GM18909 (cell line): Measurements from ENCODE around the gene TACR2.
"Not testable (repeated sequence)": the region's sequence is repeated elsewhere in the genome, so short reads cannot be mapped to it uniquely, and the experiment has no call there.

Experiments
- ATAC-seq: cut with Tn5 transposase; IDR thresholded peaks from one replicate; pipeline ENCODE4 v1.9.1; 2021; ENCODE audit warnings: mild to moderate bottlenecking; ENCODE audit not compliant: unreplicated experiment, poor library complexity

TACR2 gene

GRCh38 chr10:69451209-69451783 lies 34.6 kb upstream of the TACR2 start, which contains the start of gene TSPAN15:
Gene TSPAN15 (plus strand): TSS chr10:69451465. CDS start chr10:69451595, 130 bp downstream.
- ATAC-seq = peak; percentile 80

GRCh38 chr10:69450395-69450794 lies 33.7 kb upstream of the TACR2 start:
- not testable (repeated sequence) for ATAC-seq

- ATAC-seq = peak; percentile 47
These were observed 33.1 kb upstream of the TACR2 start for GRCh38 chr10:69449841-69450240.

DNA sequence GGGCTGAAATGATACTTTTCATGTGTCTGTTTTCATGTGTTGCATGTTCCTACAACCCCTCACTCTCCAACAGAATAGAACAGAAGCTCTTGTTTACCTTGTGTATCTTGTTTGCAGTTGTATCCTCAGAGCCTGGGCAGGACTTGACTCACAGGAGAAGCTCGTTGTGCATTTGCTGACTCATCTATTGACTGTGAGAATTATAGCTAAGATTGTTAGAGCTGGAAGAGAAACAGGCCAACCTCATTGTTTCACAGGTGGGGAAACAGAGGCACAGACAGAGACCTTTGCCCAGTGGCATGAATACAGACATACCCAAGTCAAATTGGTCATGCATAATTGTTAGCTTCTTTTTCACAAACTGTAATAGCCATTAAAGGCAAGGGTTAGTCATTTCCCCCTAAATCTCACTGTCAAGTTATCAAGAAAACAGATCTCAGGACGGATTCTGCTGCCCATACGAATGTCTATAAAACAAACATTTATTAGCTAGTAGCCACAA lies 30.0 kb upstream of the TACR2 start:
- no peak for ATAC-seq

DNA sequence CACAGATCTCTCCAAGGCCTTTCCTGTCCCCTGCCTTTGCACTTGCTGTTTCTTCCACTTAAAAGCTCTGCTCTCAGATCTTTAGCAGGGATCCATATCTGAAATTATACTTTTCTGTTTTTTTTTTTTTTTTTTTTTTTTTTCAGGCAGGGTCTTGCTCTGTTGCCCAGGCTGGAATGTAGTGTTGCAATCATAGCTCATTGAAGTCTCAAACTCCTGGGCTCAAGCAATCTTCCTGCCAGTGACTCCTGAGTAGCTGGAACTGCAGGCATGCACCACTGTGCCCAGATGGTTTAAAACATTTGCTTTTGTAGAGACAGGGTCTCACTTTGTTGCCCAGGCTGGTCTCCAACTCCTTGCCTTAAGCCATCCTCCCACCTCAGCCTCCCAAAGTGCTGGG lies 29.5 kb upstream of the TACR2 start:
- ATAC-seq = no peak

- no peak for ATAC-seq
These were observed 28.3 kb upstream of the TACR2 start for GRCh38 chr10:69445041-69445440.

- ATAC-seq = no peak
These were observed 26.6 kb upstream of the TACR2 start for GRCh38 chr10:69443354-69443753.

GRCh38 chr10:69439813-69440506 lies 23.2 kb upstream of the TACR2 start:
- no peak for ATAC-seq

DNA sequence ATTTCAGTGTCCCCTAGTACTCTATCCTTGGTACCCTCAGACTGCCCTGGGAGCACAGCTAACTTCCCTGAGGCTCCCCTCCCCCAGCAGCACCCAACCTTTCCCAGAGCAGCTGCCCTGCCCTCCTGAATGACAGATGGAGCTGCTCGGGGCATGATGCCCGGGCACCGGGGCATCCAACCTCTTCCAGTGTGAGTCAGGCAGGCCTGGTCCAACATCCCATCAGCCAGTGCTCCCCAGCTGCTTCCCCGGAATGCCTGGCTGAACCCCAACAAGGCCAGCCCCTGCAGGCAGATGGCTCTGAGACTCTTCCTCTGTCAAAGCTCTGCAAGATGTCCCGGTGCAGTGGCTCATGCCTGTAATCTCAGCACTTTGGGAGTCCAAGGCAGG lies 22.6 kb upstream of the TACR2 start:
- no peak for ATAC-seq

DNA sequence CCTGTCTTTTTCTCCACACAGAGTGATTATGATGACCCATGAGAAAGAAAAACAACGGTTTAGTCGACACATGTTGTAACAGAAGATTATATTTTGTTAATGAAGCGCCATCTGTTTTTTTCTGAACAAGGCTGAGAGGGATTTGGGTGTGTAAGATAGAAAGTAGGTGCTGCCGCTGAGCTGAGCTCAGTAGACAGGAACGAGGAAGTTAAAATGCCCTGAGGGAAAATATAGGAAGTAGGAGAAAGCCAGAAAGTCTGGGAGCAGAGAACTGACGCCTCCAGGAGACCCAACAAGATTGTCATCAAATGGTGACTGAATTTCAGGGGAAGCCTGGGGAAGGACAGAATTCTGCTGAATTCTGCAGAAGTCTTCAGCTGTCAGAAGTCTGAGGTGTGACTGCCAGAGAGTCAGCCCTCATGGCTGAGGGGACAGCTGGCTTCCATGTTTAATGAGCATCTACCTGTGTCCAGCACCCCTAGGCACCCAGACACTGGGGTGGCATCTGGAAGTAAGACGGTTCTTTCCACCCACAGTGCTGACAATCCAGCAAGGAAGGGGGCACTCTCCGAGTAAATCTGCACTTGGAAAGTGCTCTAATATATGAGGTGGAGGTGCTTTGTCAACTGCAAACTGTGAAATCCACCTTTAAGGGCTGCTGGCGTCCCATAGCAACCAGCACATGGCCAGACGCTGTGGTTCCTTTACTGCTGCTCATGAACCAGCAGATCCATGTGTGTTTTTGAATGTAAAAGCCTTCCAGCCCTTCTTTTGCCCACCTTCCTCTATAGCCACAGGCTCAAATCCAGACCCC lies 22.0 kb upstream of the TACR2 start:
- ATAC-seq = no peak

GRCh38 chr10:69437321-69438259 lies 20.9 kb upstream of the TACR2 start:
- no peak for ATAC-seq

DNA sequence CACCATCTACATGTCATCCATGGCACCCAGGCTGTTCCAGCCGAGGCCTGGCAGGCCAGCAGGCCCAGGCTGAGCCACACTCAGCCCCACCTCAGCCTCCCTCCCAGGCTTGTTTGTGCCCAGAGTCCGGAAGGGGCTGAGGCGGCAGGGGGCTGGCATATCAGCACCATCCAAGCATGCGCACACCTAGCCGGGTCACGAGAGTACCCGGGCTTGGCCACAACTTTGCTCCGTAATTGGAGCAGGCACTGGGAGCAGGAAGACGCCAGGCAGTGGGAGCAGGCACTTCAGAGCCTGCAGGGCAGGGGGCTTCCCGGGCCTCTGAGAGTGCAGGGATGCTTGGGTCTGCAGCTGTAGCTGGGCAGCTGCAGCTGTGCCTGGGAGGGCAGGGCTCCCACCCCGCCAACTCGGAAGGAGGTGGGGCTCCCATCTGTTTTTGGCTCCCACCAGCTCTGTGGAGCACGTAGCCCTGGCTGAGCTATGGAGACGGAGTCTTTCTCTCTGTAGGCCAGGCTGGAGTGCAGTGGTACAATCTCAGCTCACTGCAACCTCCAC lies 19.3 kb upstream of the TACR2 start:
- ATAC-seq = no peak

DNA sequence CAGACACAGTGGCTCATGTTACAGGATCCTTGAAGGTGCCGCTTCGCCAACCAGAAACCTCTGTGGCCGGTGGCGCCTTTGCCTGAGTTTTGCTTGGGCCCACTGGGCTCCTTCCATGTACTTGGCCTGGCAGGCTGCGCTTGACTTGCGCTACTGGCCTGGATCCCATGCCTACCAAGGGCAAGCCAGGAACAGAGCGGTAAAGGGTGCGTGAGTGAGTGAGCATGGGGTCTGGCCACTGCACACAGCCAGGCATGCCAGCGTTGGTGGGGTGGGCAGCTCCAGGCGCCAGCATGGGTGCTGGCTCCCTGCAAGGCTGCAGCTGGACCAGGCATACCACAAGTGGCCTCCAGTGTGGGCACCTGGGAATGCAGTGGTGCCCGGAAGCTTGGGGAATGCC lies 18.2 kb upstream of the TACR2 start:
- no peak for ATAC-seq

DNA sequence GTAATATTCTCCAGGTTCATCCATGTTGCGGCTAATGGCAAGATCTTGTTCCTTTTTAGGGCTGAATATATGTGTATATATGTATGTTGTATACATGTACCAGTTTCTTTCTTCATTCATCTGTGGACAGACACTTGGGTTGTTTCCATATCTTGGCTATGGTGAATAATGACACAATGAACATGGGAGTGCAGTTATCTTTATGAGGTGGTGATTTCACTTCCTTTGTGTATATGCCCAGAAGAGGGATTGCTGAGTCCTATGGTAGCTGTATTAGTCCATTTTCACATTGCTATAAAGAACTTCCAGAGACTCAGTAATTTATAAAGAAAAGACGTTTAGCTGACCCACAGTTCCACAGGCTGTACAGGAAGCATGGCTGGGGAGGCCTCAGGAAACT lies 17.5 kb upstream of the TACR2 start:
- ATAC-seq = no peak

DNA sequence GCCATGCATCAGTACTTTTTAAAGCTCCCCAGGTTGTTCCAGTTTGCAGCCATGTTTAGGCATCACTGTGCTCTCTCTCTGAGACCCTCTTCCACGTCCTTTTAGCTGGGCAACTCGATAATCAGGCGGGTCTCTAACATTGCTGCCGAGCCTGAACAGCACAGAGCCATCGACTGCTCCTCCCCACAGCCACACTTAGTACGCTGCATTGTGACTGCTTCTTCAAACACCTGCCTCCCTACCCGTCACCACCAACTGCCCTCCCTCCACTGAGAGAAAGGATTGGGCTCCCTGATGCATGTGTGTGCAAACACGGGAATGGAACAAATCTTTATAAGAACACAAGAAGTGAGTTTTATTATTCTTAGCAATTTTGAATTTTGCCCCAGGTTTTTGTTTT lies 11.4 kb upstream of the TACR2 start:
- ATAC-seq = no peak

- ATAC-seq = no peak
These were observed 9.6 kb upstream of the TACR2 start for GRCh38 chr10:69426376-69426727.

DNA sequence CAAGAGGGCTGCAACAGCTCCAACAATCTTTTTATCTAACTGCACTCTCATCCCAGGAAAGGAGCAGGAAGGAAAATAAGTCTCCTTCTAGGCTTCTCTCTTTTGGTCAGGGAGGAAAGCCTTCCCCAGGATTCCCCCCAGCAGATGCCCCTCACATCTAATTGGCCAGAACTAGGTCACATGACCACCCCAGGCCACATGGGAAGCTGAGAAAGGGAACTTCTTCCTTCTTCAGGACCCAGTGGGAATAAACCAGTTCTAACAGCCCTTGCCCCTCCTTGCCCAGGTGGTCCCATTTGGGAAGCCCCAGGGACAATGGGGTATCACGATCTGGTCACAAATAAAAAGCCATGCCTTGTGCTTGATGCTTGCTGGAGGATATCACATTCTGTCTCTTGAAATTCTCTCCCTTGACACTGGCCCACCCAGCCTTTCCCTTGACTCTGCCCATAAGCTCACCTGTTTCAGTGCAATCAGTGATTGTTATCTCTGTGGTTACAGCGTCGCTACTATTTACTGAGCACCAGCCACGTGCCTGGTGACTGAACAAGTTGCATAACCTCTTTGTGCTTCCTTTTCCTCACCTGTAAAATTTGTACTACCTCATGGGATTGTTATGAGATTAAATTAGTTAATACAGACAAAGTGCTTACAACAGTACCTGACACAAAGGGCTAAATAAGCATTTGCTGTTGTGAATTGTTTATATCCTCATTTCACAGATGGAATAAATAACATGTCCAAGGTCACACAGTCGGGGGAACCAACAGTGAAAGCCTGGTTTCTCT lies 9.0 kb upstream of the TACR2 start:
- ATAC-seq = no peak

- ATAC-seq = no peak
These were observed 8.3 kb upstream of the TACR2 start for GRCh38 chr10:69425041-69425440.

DNA sequence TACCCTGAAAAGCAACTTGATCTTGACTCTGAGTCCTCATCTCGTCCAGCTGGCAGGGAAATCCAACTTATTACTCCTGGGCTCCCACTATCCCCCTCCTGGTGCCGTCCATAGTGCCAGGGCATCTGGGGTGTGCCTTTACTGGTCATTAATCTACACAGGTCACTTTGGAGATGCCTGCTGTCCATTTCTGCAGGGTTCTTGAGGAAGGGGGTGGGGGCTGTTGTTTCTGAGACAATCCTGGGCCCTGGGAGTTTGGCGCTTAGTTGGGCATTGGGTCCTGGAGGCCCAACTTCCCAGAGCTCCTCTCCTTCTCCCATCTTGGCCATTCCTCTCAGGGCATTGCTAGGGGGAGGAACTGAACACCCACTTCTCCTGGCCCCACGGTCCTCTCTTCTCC lies 6.0 kb upstream of the TACR2 start:
- no peak for ATAC-seq
